HepG2 (cell line): ENCODE results near the gene OST4. TPM values are rescaled to one million over a fixed set of nuclear protein-coding genes. Genes with fewer than 3 reads are reported as not detected.

ENCODE experiments used
- ARNT ChIP-seq: fragments of 450-650 bp; IDR thresholded peaks from 2 replicates; pipeline ENCODE4 v1.6.1; 2017
- BATF2 ChIP-seq: sonication (generic); formaldehyde crosslinking; IDR thresholded peaks from 2 replicates; pipeline ENCODE4 v1.8.0; 2022; ENCODE audit warnings: mild to moderate bottlenecking, missing genetic modification reagents, moderate library complexity
- CBX2 ChIP-seq, 2 experiments: fragments of 200-600 bp in 1 of 2; sonication (generic); formaldehyde crosslinking in 1 of 2; IDR thresholded peaks; 2 replicates each; pipeline versions ENCODE4 v1.7.0 to v1.8.1; 2018 to 2022; ENCODE audit warnings: low read depth in 2 of 2, low read length in 1 of 2, mild to moderate bottlenecking in 1 of 2, missing genetic modification reagents in 1 of 2
- DMTF1 ChIP-seq: sonication (generic); formaldehyde crosslinking; IDR thresholded peaks from 2 replicates; pipeline ENCODE4 v1.4.0; 2020; ENCODE audit warnings: mild to moderate bottlenecking, missing genetic modification reagents
- KLF15 ChIP-seq: sonication (generic); formaldehyde crosslinking; IDR thresholded peaks from 2 replicates; pipeline ENCODE4 v1.8.1; 2023; ENCODE audit warnings: borderline replicate concordance, mild to moderate bottlenecking, inconsistent platforms, missing genetic modification reagents, mixed read lengths
- SKI ChIP-seq: fragments of 450-650 bp; IDR thresholded peaks from one replicate; pipeline ENCODE4 v1.6.1; 2018; ENCODE audit warnings: mild to moderate bottlenecking; ENCODE audit not compliant: partially characterized antibody
- TBX3 ChIP-seq: fragments of 450-650 bp; IDR thresholded peaks from 2 replicates; pipeline ENCODE4 v1.6.1; 2017; ENCODE audit warnings: antibody characterized with exemption, mild to moderate bottlenecking, inconsistent platforms, borderline replicate concordance
- YEATS4 ChIP-seq: sonication (generic); formaldehyde crosslinking; IDR thresholded peaks from 2 replicates; pipeline ENCODE4 v1.4.0; 2020; ENCODE audit warnings: missing genetic modification reagents, borderline replicate concordance
- ZGPAT ChIP-seq: IDR thresholded peaks from 2 replicates; pipeline ENCODE4 v1.6.1; 2016; ENCODE audit warnings: mild to moderate bottlenecking
- ZNF33B ChIP-seq: sonication (generic); formaldehyde crosslinking; IDR thresholded peaks from 2 replicates; pipeline ENCODE4 v1.5.1; 2020; ENCODE audit warnings: mild to moderate bottlenecking, missing genetic modification reagents
- ZNF607 ChIP-seq: sonication (generic); formaldehyde crosslinking; IDR thresholded peaks from 2 replicates; pipeline ENCODE4 v1.5.1; 2020; ENCODE audit warnings: missing genetic modification reagents, mild to moderate bottlenecking, borderline replicate concordance
- ZNF615 ChIP-seq: sonication (generic); formaldehyde crosslinking; IDR thresholded peaks from 2 replicates; pipeline ENCODE4 v1.5.0; 2020; ENCODE audit warnings: mild to moderate bottlenecking, missing genetic modification reagents, borderline replicate concordance
- ZNF780A ChIP-seq: sonication (generic); formaldehyde crosslinking; IDR thresholded peaks from 2 replicates; pipeline ENCODE4 v1.8.0; 2022; ENCODE audit warnings: mild to moderate bottlenecking, missing genetic modification reagents, moderate library complexity
- ZNF788 ChIP-seq: sonication (generic); formaldehyde crosslinking; IDR thresholded peaks from 2 replicates; pipeline ENCODE4 v1.5.0; 2020; ENCODE audit warnings: mild to moderate bottlenecking, missing genetic modification reagents, borderline replicate concordance
- polyA plus RNA-seq, 8 experiments: library from polyadenylated mRNA; depleted of rRNA in 3 of 8; stranded (reverse) in 7 of 8; unstranded in 1 of 8; fragments of >200 nt; fragmentation: Illumina TruSeq in 4 of 8; extraction: Trizol in 4 of 8; gene quantifications; 2 replicates each; pipeline versions ENCODE4 v1.2.1 to v1.2.3, GENCODE V29; 2011 to 2016; ENCODE audit warnings: low read depth in 4 of 8, missing spikeins in 1 of 8, mixed read lengths in 1 of 8; ENCODE audit not compliant: insufficient read depth in 1 of 8
- total RNA-seq, 5 experiments: library from RNA; depleted of rRNA; stranded (reverse); fragments of >200 nt; fragmentation: Illumina TruSeq; extraction: Trizol; gene quantifications; 2 replicates each; pipeline ENCODE4 v1.2.3, GENCODE V29; 2016; ENCODE audit warnings: low read depth in 1 of 5
- TF ChIP-seq, protein P1 (sequence below): sonication (generic); formaldehyde crosslinking; IDR thresholded peaks from 2 replicates; pipeline ENCODE4 v1.4.0; 2020; ENCODE audit warnings: missing genetic modification reagents
- TF ChIP-seq, protein P2 (sequence below): sonication (generic); formaldehyde crosslinking; IDR thresholded peaks from 2 replicates; pipeline ENCODE4 v1.4.0; 2020; ENCODE audit warnings: missing genetic modification reagents, borderline replicate concordance

OST4 gene
- total and polyA plus RNA-seq, 2 of the 13 experiments (the other 11 are each of a cell fraction or from before 2014, with no cell fraction given): 498 to 584 TPM

DNA sequence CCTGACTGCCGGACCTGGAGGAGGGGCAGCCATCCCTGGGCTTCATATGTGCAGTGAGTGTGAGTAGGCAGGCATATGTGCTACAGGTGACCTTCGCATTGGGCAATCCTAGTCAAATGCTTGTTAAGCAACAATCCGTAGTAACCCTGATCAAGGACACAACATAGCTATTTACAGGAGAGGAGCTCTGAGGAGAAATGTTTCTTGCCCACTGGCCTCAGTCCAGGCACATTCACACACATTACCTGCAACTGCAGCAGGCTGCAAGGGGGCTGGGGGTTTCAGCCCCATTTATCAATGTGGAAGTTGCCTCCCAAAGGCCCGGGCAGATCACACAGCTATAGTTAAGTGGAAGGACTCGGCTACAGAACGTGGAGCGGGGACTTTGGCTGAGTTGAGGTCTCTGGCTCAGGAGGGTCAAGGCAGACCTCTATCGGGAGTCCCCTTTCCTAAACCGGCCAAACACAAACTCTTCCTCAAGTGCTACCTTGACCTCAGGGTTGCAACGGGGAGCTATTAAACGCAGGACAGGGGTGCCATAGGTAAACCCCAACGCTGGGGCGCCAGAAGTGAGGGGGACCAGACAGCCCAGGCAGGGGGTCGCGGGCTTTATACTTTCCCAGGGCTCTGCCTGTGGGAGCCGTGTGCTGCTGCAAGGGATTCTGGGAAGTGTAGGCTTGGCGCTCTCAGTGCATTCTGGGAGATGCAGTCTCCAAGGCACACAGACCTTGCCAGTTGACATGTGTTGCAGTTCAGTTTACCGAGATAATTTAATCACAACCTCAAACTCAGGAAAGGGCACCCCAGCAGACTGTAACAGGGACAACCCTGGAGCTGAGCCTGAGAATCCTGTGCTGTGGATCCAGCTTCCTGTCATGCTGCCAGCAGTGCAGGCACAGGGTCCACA lies 24.5 kb upstream of the OST4 start (continued):
- TF ChIP-seq ZGPAT (peak; percentile 88), CBX2 (IDR thresholded peaks at IDR 0.05; ENCODE audit: low read depth, low read length) (no peak), CBX2 (CRISPR knock-in tag; IDR thresholded peaks at IDR 0.05; ENCODE audit: low read depth) (no peak), ZNF607 (peak; percentile 55; the same call in 1 of the 2 replicates), SKI (peak; percentile 28), TBX3 (no peak), KLF15 (CRISPR knock-in tag) (0 out of 2 replicates have a peak, but pooled peaks have one; percentile 26), ZNF615 (CRISPR knock-in tag) (0 out of 2 replicates have a peak, but pooled peaks have one; percentile 51), BATF2 (CRISPR knock-in tag) (no peak), ZNF788 (CRISPR knock-in tag) (peak; percentile 75), YEATS4 (CRISPR knock-in tag) (peak; percentile 86), DMTF1 (no peak), ZNF780A (peak; percentile 78; the same call in 1 of the 2 replicates), ARNT (no peak), ZNF33B (peak; percentile 93)
- TF ChIP-seq, protein P1, sequence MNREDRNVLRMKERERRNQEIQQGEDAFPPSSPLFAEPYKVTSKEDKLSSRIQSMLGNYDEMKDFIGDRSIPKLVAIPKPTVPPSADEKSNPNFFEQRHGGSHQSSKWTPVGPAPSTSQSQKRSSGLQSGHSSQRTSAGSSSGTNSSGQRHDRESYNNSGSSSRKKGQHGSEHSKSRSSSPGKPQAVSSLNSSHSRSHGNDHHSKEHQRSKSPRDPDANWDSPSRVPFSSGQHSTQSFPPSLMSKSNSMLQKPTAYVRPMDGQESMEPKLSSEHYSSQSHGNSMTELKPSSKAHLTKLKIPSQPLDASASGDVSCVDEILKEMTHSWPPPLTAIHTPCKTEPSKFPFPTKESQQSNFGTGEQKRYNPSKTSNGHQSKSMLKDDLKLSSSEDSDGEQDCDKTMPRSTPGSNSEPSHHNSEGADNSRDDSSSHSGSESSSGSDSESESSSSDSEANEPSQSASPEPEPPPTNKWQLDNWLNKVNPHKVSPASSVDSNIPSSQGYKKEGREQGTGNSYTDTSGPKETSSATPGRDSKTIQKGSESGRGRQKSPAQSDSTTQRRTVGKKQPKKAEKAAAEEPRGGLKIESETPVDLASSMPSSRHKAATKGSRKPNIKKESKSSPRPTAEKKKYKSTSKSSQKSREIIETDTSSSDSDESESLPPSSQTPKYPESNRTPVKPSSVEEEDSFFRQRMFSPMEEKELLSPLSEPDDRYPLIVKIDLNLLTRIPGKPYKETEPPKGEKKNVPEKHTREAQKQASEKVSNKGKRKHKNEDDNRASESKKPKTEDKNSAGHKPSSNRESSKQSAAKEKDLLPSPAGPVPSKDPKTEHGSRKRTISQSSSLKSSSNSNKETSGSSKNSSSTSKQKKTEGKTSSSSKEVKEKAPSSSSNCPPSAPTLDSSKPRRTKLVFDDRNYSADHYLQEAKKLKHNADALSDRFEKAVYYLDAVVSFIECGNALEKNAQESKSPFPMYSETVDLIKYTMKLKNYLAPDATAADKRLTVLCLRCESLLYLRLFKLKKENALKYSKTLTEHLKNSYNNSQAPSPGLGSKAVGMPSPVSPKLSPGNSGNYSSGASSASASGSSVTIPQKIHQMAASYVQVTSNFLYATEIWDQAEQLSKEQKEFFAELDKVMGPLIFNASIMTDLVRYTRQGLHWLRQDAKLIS (CRISPR knock-in tag): 0 out of 2 replicates have a peak, but pooled peaks have one; percentile 71
- TF ChIP-seq, protein P2, sequence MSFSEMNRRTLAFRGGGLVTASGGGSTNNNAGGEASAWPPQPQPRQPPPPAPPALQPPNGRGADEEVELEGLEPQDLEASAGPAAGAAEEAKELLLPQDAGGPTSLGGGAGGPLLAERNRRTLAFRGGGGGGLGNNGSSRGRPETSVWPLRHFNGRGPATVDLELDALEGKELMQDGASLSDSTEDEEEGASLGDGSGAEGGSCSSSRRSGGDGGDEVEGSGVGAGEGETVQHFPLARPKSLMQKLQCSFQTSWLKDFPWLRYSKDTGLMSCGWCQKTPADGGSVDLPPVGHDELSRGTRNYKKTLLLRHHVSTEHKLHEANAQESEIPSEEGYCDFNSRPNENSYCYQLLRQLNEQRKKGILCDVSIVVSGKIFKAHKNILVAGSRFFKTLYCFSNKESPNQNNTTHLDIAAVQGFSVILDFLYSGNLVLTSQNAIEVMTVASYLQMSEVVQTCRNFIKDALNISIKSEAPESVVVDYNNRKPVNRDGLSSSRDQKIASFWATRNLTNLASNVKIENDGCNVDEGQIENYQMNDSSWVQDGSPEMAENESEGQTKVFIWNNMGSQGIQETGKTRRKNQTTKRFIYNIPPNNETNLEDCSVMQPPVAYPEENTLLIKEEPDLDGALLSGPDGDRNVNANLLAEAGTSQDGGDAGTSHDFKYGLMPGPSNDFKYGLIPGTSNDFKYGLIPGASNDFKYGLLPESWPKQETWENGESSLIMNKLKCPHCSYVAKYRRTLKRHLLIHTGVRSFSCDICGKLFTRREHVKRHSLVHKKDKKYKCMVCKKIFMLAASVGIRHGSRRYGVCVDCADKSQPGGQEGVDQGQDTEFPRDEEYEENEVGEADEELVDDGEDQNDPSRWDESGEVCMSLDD (CRISPR knock-in tag): no peak; the same call in 1 of the 2 replicates
